Activated naive CD4-positive, alpha-beta T cell treated with anti-CD3 and anti-CD28 coated beads, Interleukin-2, amount 10 ng/mL, durations not matched to agents 5 hours and 36 hours (primary cell): ENCODE measurements around the gene AIFM1. TPM values are rescaled to one million over a fixed set of nuclear protein-coding genes. Genes with fewer than 3 reads are reported as not detected.

Experiments
- total RNA-seq, 2 experiments: library from RNA; stranded (reverse); gene quantifications; one replicate each; pipeline ENCODE4 v1.2.3, GENCODE V29; 2021

Gene AIFM1
- 10 to 100 TPM; 29.2 to 33.8 TPM for total RNA-seq

DNA sequence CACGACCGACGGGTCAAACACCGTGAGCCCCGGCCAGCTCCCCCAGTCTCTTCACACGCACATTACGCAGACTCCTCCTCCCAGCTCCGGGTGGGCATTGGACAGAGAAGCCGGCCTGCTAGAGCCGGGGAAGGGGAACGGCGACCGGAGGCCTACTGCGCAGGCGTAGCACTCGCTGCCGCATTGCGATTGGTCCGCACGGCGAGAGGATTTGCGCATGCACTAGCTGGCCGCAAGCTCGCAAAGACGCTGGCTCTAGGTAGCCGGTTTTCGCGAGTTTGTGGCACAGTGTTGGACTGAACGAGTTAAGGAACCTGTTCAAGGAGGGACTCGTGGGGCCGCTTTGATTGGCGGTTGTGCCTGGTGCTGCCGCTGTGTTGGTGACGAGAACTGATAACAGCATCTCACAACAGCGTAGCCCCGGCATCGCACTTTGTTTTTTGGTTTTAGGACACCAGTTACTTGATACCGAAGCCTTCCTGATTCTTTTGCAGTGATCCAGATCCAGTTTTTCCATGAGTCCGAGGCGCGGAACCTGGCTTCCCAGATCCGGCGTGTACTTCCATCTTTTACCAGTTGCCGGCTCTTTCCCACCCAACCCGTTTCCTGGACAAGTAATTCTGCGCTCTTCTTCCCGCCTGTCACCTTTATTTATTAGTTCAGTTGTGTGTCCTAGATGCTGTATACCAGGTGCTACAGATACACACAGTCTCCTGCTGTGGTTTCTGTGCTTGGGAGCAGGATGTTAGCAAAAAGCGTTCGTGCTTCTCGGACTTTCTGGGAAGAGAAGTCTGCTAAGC is at the start of gene AIFM1:
AIFM1 (minus strand) TSS at position 139 of the 800 bp plus-strand sequence. CDS start 185 bp downstream, outside the sequence.

DNA sequence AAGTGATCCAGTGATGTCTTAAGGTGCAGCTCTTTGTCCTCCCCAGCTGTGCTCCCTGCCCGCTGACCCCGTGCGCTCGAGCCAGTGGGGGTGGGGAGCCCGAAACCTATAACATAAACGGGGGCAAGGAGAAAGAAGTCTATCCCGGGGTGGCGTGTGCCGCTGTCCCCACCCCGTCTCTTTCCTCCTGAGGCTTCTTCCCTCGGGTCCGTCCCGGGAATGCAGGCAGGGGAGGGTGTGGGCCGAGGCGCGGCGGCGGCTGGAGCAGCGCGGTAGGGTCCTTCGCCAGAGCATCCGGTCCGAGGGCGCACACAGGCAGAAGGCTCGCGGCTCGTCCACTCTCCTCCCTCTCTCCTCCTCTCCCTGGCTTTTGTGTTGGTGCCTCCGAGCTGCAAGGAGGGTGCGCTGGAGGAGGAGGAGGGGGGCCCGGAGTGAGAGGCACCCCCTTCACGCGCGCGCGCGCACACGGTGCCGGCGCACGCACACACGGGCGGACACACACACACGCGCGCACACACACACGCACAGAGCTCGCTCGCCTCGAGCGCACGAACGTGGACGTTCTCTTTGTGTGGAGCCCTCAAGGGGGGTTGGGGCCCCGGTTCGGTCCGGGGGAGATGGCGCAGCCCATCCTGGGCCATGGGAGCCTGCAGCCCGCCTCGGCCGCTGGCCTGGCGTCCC is 5.9 kb upstream of the AIFM1 start, which contains the start of gene RAB33A:
RAB33A (plus strand) TSS at position 517 of the 681 bp plus-strand sequence; CDS start at position 618, 101 bp downstream.

DNA sequence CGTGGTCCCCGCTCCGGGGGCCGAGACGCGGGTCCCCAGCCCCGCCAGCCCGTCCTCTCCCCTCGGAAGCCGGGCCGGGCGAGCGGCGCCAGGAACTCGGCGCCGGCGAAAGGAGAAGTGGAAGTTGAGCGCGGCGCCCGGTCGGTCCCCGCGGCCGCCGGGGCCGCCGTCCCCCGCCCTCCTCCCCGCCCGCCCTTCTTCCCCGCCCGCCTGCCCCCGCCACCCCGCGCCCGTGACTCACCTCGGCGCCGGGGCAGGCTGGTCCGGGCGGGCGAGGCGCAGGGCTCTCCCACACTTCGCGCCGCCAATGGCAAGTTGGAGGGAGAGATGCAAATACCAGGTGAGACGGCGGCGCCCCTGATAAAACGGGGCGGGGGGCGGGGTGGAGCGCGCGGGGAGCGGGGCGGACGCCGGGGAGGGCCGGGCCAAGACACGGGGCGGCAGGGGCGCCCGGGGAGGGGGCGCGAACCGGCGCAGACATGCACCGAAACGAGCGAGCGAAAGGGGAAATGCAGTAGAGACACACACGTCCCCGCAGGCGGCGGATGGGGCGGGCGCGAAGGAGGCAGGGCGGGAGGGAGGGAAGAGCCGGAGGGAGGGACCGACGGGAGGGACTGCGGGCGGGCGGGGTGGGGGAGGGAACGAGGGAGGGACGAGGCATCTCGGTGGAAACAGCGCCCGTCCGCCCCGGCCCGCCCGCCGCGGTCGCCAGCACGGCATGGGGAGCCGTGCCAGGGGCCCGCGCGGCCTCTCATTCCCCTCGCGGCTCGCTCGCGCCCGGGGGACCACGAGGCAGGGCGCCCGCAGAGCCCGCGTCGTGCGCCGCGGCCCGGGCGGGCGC is 55.0 kb downstream of the AIFM1 start, which contains the start of gene ELF4:
ELF4 (minus strand) TSS at position 119 of the 841 bp plus-strand sequence. CDS start 29,167 bp downstream, outside the sequence.

Other genes starting within 250 kb of the AIFM1 start
- 1 to 10 TPM; 7.1 to 7.6 TPM for gene BCORL1, start 183.2 kb downstream of the AIFM1 start, total RNA-seq
- 10 to 100 TPM; 34.8 to 36.7 TPM for gene ELF4, start 55.3 kb downstream of the AIFM1 start, total RNA-seq
- gene RAB33A, start 6.1 kb upstream of the AIFM1 start, total RNA-seq = 10 to 100 TPM; 21.3 to 21.8 TPM
- gene ZNF280C, start 103.1 kb upstream of the AIFM1 start, total RNA-seq = 1 to 10 TPM; 3.8 to 5.0 TPM
- 10 to 100 TPM; 11.7 to 12.9 TPM for gene SLC25A14, start 174.1 kb upstream of the AIFM1 start, total RNA-seq
- gene GPR119, start 219.8 kb upstream of the AIFM1 start, total RNA-seq = not detected
- 10 to 100 TPM; 26.0 to 27.9 TPM for gene RBMX2, start 236.1 kb upstream of the AIFM1 start, total RNA-seq